ENCODE data around the gene RPUSD1.
A peak's percentile ranks its signal among the peaks of the same experiment; 100 is the strongest.
"Not testable (repeated sequence)": the region's sequence is repeated elsewhere in the genome, so short reads cannot be mapped to it uniquely, and the experiment has no call there.

Gene RPUSD1

GRCh38 chr16:766008-766819 lies 22.0 kb downstream of the RPUSD1 start:
- DNase-seq (ENCODE audit: low read depth) = no peak

- DNase-seq (ENCODE audit: low read depth) = no peak
These were observed 22.7 kb downstream of the RPUSD1 start for GRCh38 chr16:765488-765865.

GRCh38 chr16:764848-765487 lies 23.2 kb downstream of the RPUSD1 start:
- no peak for DNase-seq (ENCODE audit: low read depth)

GRCh38 chr16:764184-764750 lies 23.9 kb downstream of the RPUSD1 start:
- DNase-seq (ENCODE audit: low read depth) = no peak

- DNase-seq (ENCODE audit: low read depth) = no peak
These were observed 24.6 kb downstream of the RPUSD1 start for GRCh38 chr16:763369-764183.

GRCh38 chr16:762595-763268 lies 25.4 kb downstream of the RPUSD1 start:
- no peak for DNase-seq (ENCODE audit: low read depth)

GRCh38 chr16:761625-762513 lies 26.3 kb downstream of the RPUSD1 start:
- no peak for DNase-seq (ENCODE audit: low read depth)

GRCh38 chr16:760545-761343 lies 27.4 kb downstream of the RPUSD1 start, which contains the start of gene MSLN:
MSLN (plus strand) TSS chr16:760734; CDS start chr16:762681, 1,947 bp downstream.
- DNase-seq (ENCODE audit: low read depth) = peak; percentile 51

- DNase-seq (ENCODE audit: low read depth) = no peak
These were observed 28.1 kb downstream of the RPUSD1 start for GRCh38 chr16:760065-760464.

GRCh38 chr16:759110-759910 lies 28.9 kb downstream of the RPUSD1 start:
- no peak for DNase-seq (ENCODE audit: low read depth)

- DNase-seq (ENCODE audit: low read depth) = no peak
These were observed 31.8 kb downstream of the RPUSD1 start for GRCh38 chr16:756428-756827.

- no peak for DNase-seq (ENCODE audit: low read depth)
These were observed 33.5 kb downstream of the RPUSD1 start for GRCh38 chr16:754656-755055.

GRCh38 chr16:754121-754607 lies 34.0 kb downstream of the RPUSD1 start:
- not testable (repeated sequence) for DNase-seq (ENCODE audit: low read depth)

GRCh38 chr16:752007-752312 lies 36.2 kb downstream of the RPUSD1 start:
- DNase-seq (ENCODE audit: low read depth) = no peak

- no peak for DNase-seq (ENCODE audit: low read depth)
These were observed 36.8 kb downstream of the RPUSD1 start for GRCh38 chr16:751152-752006.

GRCh38 chr16:750485-750884 lies 37.7 kb downstream of the RPUSD1 start:
- DNase-seq (ENCODE audit: low read depth) = peak; percentile 68

- peak; percentile 98 for DNase-seq (ENCODE audit: low read depth)
These were observed 39.2 kb downstream of the RPUSD1 start for GRCh38 chr16:749010-749409.
